Renal cortical epithelial cell (primary cell): ENCODE measurements around the gene ATF3. TPM values are rescaled to one million over a fixed set of nuclear protein-coding genes. Genes with fewer than 3 reads are reported as not detected.

Experiments
- DNase-seq: peaks from one replicate; pipeline ENCODE4 v3.0.0-alpha.2; 2011; ENCODE audit warnings: low read depth
- total RNA-seq: library from RNA; depleted of rRNA; stranded (reverse); fragments of >200 nt; gene quantifications from 2 replicates; pipeline ENCODE4 v1.2.3, GENCODE V29; 2014

Gene ATF3
- total RNA-seq, 1 donor from 2014 or later = 21.6 TPM

DNA sequence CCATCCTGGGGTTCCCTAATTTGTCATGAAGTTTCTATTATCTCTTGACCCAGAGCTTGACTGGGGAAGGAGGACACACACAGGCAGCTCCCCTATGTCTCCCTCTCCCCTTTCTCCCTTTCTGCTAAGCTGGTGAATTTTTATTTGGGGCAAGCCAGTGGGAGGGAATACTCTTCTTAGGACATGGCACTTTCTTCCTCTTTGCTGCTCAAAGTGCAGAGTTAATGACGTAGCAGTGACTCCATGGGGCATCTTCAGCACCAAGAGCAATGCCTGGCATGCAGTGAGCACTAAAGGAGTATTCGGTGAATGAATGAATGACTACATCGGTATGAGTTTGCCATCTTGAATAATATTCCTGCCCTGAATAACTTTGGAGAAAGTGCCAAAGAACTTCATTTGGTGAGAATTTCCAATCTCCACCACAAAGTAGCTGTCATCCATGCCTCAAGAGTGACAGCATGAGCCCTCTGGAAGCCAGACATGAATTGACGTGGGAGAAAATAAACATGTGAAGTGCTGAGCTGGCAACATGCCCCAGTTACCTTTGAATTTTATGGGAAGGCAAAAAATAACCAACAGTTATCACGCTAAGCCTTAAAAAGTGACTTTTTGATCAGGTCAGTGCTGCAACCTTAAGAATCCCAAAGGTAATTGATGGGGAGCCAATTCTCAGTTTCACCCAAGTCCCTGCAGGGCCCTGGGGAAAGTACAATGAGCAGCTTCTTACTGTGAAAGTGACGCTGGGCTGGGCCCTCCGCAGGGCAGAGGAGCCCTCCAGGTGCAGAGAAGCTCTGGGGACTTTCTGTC is 22.1 kb upstream of the ATF3 start:
- no peak for DNase-seq

DNA sequence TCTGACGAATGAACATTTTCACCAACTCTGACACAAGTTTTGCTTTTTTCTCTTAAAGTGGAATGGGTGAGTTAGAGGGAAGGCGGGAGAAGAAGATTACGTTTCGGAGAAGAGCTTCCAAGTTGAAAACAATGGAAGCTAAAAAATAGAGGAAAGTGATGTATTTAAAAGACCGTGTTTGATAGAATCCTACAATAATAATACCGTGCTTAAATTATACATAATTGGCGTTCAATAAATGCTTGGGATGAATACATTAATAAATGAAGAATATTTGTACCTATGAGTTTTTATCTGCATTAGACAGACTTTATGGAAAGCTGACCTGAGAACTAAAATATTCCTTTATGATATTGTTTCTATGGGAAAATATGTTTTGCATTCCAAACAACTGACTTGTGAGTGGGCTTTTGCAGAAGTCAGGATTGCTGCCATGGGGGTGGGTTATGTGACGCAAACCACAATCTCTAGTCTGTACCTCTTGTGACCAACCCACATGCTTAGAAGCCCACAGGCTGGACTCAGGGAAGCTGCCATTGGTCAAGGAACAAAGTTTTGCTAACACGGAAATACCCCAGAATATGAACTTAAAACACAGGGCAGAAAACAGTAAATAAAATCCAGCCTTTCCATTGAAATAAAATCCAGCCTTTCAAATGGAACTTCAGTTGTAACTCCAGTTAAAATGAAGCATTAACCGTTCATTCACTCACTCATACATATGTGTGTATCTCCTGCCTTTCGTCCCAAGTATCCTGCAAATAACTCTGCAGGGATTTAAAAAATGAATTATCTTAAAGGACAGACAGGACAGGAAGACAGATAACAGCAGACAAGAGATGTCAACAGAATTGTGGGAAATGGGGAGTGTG is 21.3 kb upstream of the ATF3 start:
- DNase-seq = no peak

DNA sequence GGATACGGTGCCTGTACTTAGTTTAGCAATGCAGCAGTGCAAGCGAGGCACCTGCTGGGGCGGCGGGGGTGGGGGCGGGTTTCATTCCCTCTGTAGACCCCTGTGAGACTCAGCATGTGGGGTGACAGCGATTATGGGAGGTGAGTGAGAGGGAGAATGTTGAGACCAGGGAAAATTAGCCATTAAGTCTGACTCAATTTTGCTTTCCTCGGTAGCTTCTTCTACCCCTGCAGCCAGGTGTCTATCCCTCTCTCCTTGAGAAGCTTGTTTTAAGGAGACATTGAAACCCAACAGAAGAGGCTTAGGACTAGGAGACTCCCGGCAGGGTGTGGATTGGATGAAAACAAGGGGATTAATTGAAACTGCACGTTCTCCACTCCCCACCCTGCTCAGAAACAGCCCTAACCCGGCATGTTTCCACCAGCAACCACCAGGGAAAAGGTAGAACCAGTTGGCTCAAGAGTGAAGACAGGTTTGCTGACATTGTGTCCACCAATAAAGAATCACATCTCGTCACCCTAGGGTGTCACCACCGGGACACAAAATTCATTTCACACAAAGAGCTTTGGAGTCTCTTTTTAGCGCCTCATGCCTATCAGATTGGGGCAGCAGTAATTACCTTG is 20.6 kb upstream of the ATF3 start:
- DNase-seq = no peak

DNA sequence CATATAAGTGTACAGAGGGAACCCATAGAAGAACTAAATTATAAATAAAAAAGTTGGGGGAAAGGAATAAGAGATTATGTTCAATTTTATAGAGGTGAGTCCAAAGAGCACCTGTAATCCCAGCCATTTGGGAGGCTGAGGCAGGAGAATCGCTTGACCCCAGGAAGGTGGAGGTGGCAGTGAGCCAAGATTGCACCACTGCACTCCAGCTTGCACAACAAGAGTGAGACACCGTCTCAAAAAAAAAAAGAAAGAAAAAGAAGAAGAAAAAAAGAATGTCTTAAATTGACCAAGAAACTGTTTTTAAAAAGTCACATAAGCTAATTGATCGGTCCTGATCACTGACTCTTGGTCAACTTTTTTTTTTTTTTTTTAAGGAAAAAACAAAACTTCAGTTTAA is 19.1 kb upstream of the ATF3 start:
- peak; percentile 23 for DNase-seq

DNA sequence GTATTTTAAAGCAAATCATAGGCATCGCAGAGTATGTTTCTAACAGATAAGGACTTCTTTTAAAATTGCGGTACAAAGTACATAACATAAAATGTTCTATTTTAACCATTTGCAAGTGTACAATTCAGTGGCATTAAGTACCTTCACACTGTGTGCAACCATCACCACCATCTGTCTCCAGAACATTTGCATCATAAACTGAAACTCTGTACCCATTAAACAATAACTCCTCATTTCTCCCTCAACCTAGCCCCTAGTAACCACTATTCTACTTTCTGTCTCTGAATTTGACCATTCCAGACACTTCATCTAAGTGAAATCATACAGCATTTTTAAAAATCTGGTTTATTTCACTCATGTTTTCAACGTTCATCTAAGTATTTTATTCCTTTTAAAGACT is 16.6 kb upstream of the ATF3 start:
- DNase-seq = no peak

DNA sequence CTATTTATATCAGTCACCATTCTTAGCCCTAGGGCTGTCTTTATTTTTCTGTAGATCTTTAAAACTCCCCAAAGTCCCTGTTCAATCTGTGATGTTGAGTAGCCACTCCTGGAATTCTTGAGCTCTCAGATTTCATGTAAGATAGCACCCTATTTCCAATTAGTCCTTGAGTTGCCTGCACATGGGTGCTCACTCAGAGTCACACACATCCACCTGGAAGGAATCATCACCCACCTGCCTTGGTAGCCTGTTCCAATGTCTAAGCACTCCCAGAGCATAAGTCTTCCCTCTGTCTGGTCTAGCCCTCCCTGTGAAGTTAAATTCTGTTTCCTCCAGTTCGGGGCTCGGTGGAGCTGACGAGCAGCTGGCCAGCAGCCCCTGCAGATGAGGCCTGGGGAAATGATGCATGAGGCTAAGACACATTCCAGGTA is 14.7 kb upstream of the ATF3 start:
- no peak for DNase-seq

DNA sequence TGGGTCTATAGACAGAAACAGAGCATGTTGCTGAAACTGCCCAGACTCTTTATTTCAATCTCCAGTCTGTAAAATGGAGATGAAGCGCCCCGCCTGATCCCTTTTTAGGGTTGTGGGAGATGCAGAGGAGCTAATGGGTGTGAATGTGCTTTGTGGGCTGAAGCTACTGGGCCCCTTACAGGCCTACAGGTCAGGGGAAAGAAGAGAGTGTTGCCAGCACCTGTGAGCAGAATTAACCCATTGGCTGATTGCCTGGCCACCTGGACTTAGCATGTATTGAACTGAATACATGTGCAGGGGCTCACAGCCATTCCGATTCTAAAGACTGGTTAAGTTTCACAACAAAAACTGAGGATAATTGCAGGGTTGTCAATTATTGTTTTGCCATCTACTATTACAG is 13.9 kb upstream of the ATF3 start:
- DNase-seq = no peak

DNA sequence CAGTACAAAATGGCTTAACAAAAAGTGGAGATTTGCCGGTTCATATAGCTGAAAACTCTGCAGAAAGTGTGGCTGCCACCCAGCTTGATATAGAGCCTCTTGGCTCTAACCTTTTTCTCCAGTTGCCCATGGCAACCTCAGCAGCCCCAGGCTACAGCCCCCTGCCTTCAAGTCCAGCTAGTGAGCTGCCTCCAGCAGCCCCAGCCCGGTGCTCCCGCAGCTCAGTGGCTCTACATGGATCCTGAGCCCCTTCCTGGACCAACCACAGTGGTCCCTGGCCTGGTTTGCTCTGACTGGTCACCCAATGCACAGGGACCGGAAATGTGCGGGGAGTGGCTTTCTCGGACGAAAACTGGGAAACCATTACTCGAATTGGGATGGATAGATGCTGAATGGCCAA is 13.3 kb upstream of the ATF3 start:
- no peak for DNase-seq

DNA sequence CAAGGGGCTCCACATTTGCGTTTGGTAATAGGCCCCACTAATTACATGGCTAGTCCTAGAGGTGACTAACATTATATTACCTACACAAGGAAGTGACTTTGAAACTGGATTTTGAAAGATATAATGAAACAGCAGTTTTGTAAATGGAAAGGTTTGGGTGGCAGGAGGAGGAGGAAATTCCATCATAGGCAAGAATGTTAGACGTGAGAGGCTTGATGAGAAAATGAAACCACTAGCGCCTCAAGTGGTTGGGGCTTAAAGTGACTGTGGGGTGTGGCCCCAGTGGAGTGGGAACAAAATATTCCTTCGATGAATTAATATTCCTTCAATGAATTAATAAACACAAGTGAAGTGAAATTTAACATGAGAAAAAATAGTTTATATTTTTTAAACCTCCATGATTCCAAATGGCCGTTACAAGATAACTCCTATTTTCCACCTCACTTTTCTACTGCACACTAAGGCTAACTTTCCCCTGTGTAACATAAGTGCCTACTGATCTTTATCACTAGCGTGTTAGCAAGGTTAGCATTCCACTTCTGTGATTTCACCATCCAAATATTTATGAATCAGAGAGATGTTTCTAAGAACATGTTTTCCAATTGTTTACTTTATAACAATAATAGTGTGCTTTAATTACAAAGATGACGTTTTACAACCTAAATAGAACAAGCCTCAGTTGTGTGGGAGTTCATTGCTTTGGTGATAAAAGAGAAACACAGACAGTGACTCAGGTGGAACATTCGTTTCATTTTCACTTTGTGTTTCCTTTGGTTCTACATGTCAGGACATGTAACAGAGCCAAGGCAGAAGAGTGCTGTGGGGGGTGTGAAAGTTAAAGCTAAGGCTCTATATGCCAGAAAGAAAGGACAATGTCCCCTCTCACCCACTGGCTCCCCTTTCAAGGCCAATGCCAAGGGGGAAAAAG is 12.5 kb upstream of the ATF3 start:
- peak; percentile 100 for DNase-seq

DNA sequence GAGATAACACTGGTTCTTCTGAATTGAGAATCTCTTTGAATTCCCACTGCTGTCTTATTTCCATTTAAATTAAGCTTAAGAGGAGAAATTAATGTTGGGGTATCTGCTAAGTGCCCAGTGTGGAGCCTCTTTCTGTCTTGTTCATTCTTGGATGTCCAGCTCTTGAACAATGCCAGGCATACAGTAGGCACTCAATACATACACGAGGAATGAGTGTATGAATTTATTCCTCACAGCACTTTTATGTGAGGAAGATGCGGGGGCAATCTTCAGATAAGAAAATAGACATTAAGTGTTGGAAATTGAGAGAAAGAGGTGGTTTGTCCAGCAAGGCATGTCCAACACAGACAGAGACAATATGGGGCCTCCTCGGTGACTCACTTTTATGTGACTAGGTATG is 11.8 kb upstream of the ATF3 start:
- DNase-seq = no peak

DNA sequence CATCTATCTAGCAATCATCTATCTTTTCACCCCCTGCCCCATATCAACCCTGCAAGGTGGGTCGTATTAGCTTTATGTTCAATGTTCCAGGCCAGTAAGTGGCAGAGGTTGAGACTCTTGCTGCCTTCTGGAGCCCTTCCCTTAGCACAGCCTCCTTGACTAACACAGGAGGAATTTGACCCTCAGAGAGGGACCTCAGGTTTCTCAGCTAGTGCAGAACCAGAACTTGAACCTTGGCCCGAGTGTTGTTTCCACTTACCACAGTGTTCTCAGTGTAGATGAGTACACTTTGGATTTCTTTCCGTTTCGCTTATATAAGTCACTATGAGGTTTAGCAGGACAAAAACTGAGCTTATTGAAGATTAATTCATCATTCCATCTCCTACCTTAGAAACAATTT is 11.1 kb upstream of the ATF3 start:
- peak; percentile 88 for DNase-seq

DNA sequence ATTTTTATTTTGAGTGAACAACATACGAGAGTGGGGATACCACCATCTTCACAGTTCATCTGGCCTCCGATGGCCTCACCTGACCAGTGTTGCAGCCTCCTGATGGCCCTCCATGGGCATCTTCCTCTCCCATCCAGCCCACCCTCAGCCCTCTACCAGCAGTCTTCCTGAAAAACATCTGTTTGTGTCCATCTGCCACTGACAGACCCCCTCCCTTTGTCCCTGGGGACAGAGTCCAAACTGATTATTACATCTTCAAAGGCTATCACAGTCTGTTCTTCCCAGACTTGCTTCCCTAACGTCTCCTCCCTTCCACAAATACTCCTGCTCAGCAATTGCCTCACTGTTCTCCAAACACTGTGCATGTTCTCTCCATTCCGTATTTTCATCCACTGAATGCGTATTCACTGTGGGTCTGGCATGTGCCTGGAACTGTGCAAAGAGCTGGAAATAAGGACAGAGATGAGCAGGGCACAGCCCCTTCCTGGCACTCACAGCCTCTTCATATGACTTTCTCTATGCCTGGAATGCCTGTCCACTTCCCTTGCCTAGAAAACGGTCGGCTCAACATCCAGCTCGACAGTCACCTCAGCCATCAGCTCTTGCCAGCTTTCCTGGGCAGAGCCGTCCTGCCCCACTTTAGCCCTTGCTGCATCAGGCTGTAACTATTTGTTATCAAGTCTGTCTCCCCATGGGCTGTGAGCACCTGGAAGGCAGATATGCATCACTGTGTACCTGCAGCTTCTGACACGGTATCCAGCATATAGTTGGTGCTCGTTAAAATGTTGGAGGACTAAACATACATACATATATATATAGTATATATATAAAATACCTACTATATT is 8.3 kb upstream of the ATF3 start:
- no peak for DNase-seq

DNA sequence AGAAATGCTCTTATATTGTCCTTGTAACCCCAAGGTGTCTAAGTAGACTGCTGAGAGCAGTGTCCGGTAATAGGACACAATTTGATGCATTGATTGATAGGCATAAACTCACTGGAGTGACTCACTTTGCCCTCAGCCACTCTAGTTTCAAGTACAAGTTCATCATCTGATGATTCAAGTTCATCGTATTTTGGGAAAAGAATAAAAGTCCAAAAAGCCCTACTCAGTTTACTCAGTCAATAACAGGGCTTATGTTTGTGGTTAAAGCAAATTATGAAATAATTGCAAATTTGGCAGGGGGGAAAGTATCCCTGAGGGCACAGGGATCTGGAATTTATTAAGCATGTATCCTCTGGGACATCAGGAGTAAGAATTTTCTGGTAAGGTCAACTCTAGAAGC is 7.6 kb upstream of the ATF3 start:
- no peak for DNase-seq

DNA sequence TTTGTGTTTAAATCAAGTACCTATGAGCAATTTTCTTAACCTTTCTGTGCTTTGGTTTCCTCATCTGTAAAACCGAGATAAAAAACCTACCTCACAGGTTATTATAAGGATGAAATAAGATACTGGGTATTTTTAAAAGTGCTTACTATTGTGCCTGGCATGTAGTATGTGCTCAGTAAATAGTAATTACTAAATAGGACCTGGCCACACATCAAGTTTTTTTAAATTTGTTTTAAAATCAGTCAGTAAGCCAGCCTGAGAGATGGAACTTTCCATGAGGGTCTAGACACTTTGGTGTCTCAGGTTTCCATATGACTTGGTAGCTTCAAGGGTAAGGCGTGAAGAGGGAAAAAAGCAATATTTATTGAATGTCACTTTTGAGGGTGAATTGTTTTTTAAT is 7.0 kb upstream of the ATF3 start:
- DNase-seq = no peak

DNA sequence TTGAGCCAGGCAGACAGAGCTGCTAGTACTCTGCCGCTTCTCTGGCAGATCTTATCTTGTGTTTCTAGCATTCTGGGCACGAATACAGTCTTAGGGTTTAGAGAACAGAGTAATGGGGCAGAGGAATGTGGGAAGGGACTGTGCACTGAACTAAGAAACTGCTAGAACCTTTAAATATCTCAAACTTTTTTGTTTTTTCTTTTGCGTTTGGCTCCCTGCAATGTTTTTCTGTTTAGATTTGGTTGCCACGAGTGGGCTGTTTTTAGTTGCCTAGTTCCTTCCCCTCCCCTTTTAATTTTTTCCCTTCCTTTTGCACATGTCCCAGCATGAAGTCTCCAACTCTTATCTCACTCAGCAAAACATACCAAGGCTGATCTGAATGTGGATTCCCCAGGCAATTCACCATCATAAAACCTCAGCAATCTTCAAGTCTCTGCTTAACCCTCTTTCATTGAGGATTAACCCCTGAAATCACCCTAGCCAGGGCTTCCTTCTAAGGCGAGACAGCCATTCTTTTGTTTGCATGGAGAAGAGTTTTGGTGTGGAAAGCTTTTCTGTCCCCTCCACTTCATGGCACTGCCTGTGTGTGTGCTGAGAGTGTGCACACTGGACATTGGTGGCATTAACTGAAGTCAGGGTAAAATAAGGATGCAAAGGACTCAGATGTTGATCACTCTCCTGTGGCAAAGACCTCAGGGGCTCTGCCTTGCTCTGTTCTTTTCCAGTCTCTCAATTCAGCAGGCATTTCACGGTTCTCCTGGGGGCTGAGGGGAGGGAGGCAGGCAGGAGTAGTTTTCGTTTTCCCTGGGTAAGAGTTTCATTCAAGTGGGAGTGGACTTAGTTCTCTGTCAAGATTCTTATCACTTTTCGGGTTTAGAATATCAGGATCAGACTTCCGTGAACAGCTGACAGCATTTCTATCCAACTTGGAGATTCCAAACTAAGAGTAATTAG is 2.8 kb upstream of the ATF3 start:
- DNase-seq = no peak

DNA sequence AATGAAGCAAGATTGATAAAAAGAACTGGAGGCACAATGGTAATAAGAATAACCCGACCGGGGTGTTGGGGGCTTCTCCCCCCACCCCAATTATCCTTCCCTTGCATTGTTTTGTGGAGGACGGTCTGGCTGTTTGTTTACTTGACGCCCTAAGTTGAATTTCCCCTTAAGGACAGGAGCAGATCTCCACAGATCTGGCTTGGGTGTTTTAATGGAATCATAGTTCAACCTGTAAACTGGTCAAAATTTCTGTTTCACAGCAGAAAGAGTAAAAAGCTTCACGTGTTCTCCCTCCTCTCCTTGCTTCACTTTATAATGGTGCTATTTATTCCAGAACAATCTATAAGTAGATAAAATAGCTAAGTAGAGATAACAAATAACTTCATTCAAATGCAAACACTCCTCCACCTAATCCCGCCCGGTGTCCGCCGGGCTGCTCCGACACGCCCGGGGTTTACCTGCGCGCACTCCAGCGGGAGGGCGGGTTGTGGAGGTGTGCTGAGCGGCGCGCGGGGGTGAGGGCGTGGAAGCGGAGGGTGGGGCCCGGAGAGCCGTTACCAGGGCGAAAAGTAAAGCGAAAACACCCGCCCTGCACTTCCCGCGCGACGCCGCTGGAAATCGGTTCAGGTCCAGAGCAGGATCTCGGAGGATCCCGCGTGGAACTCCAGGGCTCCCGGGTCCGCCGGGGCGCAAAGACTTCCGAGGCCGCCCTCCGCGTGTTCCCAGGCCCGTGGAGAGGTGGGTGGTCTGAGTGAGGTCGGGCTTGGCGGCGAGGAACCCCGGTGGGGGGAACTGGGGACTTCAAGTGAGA is 2.0 kb upstream of the ATF3 start:
- no peak for DNase-seq

DNA sequence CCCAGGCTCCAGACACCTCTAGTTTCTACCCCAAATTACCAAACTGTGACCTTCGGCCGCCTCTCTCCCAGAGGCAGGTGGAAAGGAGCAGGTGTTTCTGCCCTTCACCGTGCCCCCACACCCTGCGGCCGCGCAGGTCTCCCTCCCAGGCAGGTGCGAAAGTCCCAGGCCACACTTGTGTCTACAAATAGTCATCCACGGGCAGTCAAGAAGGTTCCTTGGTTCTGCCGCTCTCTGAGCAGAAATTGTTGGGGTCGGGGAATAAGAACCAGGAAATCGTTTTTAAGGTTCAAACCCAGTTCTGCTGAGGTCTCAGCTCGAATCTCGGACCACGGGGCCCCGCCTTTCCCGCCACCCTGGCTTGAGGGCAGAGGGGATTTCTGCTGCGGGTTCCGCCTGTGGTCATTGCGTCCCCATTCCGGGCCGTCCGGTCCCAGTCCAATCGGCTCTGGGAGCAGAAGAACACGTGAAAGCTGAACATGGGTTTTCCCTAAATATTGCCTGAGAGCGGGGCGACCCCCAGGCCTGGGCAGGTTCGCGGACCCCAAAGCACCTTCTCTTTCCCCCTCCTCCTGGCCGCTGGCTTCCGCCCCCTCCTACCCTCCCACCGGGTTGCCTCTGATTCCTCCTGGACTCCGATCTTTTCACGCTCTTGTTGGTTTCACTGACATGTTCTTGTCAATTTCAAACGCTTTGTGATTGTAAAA is 1.2 kb upstream of the ATF3 start:
- DNase-seq = no peak

DNA sequence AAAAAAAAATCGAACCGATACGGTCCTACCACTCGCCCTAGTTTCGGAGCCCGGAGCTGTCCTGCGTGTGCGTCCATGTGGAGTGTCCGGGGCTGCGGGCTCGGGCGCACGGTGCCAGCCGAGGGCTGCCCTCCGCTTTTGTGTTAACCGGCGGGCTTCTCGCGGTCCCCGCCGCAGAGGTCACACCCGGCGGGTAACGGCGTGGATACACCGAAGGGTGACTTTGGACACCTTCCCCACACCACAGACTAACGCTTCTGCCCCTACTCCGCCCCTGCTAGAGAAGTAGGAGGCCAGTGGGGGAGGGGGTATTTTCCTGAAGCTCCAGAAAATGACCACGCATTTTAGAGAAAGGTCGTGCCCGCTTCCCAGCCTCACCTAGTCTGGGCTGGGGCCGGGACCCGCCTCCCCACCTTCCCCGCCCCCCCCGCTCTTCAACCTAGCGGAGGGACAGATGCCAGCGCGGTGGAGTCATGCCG is 609 bp upstream of the ATF3 start:
- no peak for DNase-seq
